ENCODE results near the gene CLK4.

DNA sequence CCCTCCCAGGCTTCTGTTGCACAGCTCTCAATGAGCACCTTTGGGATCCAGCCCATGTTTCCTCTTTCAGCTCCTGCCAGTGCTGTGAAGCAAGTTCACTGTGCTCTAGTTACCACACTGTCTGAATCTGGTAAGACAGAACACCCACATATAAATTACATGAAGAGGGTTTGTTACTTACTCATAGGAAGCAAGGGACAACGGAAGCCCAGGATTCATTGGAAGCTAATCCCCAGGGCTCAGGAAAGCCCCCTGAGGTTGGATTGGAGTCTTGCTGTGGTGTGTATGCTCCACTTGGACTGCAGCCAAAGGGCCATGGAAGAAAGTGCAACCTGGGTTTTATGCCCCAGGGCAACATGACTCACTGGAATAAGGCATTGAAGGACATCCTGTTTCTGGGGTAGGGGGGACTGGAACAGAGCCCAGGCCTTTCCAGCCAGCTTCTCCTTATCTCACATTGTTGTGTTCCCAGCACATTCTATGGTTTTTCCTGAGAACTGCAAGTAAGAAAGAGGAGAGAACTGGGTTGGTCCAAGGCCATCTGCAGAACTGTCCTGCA, 15.6 kb upstream of the CLK4 start:
- TF ChIP-seq RORB (CRISPR knock-in tag; IDR thresholded peaks at IDR 0.05), result no peak
- TF ChIP-seq, protein P1, sequence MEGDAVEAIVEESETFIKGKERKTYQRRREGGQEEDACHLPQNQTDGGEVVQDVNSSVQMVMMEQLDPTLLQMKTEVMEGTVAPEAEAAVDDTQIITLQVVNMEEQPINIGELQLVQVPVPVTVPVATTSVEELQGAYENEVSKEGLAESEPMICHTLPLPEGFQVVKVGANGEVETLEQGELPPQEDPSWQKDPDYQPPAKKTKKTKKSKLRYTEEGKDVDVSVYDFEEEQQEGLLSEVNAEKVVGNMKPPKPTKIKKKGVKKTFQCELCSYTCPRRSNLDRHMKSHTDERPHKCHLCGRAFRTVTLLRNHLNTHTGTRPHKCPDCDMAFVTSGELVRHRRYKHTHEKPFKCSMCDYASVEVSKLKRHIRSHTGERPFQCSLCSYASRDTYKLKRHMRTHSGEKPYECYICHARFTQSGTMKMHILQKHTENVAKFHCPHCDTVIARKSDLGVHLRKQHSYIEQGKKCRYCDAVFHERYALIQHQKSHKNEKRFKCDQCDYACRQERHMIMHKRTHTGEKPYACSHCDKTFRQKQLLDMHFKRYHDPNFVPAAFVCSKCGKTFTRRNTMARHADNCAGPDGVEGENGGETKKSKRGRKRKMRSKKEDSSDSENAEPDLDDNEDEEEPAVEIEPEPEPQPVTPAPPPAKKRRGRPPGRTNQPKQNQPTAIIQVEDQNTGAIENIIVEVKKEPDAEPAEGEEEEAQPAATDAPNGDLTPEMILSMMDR (IDR thresholded peaks at IDR 0.05), result no peak
- TF ChIP-seq, protein P2, sequence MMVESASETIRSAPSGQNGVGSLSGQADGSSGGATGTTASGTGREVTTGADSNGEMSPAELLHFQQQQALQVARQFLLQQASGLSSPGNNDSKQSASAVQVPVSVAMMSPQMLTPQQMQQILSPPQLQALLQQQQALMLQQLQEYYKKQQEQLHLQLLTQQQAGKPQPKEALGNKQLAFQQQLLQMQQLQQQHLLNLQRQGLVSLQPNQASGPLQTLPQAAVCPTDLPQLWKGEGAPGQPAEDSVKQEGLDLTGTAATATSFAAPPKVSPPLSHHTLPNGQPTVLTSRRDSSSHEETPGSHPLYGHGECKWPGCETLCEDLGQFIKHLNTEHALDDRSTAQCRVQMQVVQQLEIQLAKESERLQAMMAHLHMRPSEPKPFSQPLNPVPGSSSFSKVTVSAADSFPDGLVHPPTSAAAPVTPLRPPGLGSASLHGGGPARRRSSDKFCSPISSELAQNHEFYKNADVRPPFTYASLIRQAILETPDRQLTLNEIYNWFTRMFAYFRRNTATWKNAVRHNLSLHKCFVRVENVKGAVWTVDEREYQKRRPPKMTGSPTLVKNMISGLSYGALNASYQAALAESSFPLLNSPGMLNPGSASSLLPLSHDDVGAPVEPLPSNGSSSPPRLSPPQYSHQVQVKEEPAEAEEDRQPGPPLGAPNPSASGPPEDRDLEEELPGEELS (CRISPR knock-in tag; IDR thresholded peaks at IDR 0.05), result no peak
- TF ChIP-seq, protein P3, sequence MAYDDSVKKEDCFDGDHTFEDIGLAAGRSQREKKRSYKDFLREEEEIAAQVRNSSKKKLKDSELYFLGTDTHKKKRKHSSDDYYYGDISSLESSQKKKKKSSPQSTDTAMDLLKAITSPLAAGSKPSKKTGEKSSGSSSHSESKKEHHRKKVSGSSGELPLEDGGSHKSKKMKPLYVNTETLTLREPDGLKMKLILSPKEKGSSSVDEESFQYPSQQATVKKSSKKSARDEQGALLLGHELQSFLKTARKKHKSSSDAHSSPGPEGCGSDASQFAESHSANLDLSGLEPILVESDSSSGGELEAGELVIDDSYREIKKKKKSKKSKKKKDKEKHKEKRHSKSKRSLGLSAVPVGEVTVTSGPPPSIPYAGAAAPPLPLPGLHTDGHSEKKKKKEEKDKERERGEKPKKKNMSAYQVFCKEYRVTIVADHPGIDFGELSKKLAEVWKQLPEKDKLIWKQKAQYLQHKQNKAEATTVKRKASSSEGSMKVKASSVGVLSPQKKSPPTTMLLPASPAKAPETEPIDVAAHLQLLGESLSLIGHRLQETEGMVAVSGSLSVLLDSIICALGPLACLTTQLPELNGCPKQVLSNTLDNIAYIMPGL (CRISPR knock-in tag; IDR thresholded peaks at IDR 0.05), result no peak
- TF ChIP-seq TEAD4 (CRISPR knock-in tag; IDR thresholded peaks at IDR 0.05), result no peak
- TF ChIP-seq CREM (CRISPR knock-in tag; IDR thresholded peaks at IDR 0.05), result no peak
- no peak for TF ChIP-seq ZNF263 (CRISPR knock-in tag; IDR thresholded peaks at IDR 0.05; ENCODE audit: low read depth)
- TF ChIP-seq FOXK1 (CRISPR knock-in tag; IDR thresholded peaks at IDR 0.05), result no peak
- TF ChIP-seq CREB1 (CRISPR knock-in tag; IDR thresholded peaks at IDR 0.05), result no peak
- no peak for TF ChIP-seq IRF2 (CRISPR knock-in tag; IDR thresholded peaks at IDR 0.05; ENCODE audit: borderline replicate concordance, low read depth)

All from WTC11 (cell line).